K562 (cell line): ENCODE measurements around the gene ZNF189. TPM values are rescaled to one million over a fixed set of nuclear protein-coding genes. Genes with fewer than 3 reads are reported as not detected.

Experiments used
- ATAC-seq: fragments of 200-7000 bp; cut with Tn5 transposase; 3 replicates; pipeline ENCODE4 v1.9.1; 2020; ENCODE audit warnings: moderate library complexity
- BruUV-seq: library from RNA; stranded (reverse); fragments of 400-500 nt; replicated peaks from 2 replicates; lab custom pipeline; 2021; lab: Mats Ljungman, UMichigan
- CTCF ChIA-PET: fragments of 300-600 bp; formaldehyde crosslinking; extraction: SDS; loops from one replicate; lab custom pipeline; 2021; ENCODE audit warnings: low intra/inter-chr PET ratio; lab: Yijun Ruan, JAX
- POLR2A ChIA-PET: fragments of 300-600, 350-650 bp; sonication (Branson Sonifier 250); formaldehyde crosslinking; extraction: SDS; loops from one replicate; lab custom pipeline; 2021; ENCODE audit warnings: antibody characterized with exemption, inconsistent platforms; lab: Yijun Ruan, JAX
- DNase-seq, 4 experiments: peaks; one replicate each; pipeline versions ENCODE4 v3.0.0 to v3.0.0-alpha.2; 2011 to 2018; ENCODE audit warnings: low spot score in 3 of 4, mixed read lengths in 3 of 4; ENCODE audit errors: extremely low read depth in 1 of 4
- FAIRE-seq: peaks from 2 replicates; lab custom pipeline; 2011; peaks lifted over from hg19 to GRCh38; lab: Jason Lieb, UNC
- H2AFZ ChIP-seq: 2 replicates; pipeline ENCODE4 v1.6.0; 2011; ENCODE audit warnings: low read depth, low read length, control low read depth, inconsistent platforms
- H3K27ac ChIP-seq: fragments of 200-600 bp; 3 replicates; pipeline ENCODE4 v1.8.0; 2011; ENCODE audit warnings: low read depth, mild to moderate bottlenecking, control low read depth, inconsistent platforms, low read length, moderate library complexity, mixed read lengths; ENCODE audit errors: extremely low read depth
- H3K27me3 ChIP-seq, 2 experiments: fragments of 300-600 bp in 1 of 2; 2 replicates in 1 of 2; 3 replicates in 1 of 2; pipeline versions ENCODE4 v1.6.0 to v1.8.0; 2011; ENCODE audit warnings: inconsistent platforms in 2 of 2, low read length in 2 of 2, mild to moderate bottlenecking in 1 of 2, mixed read lengths in 1 of 2, moderate library complexity in 1 of 2; ENCODE audit not compliant: control insufficient read depth in 2 of 2, insufficient read depth in 2 of 2
- H3K36me3 ChIP-seq: fragments of 300-600 bp; 3 replicates; pipeline ENCODE4 v1.8.0; 2011; ENCODE audit warnings: mild to moderate bottlenecking, low read length, inconsistent platforms; ENCODE audit not compliant: control insufficient read depth, insufficient read depth
- H3K4me1 ChIP-seq, 2 experiments: fragments of 200-600 bp in 1 of 2; replicated peaks in 1 of 2; 2 replicates in 1 of 2; 3 replicates in 1 of 2; pipeline versions ENCODE4 v1.5.1 to v1.8.0; 2011; ENCODE audit warnings: inconsistent platforms in 2 of 2, low read length in 2 of 2, mild to moderate bottlenecking in 1 of 2, mixed read lengths in 1 of 2, moderate library complexity in 1 of 2; ENCODE audit not compliant: control insufficient read depth in 2 of 2, insufficient read depth in 2 of 2
- H3K4me2 ChIP-seq: 2 replicates; pipeline ENCODE4 v1.6.1; 2011; ENCODE audit warnings: low read length, control low read depth, inconsistent platforms, mixed read lengths; ENCODE audit not compliant: insufficient read depth
- H3K4me3 ChIP-seq: fragments of 200-600 bp; sonication (generic), shearing (Covaris generic); 2 replicates; pipeline ENCODE4 v1.5.1; 2016; ENCODE audit warnings: control low read depth, inconsistent platforms
- H3K79me2 ChIP-seq: fragments of 200-600 bp; 3 replicates; pipeline ENCODE4 v1.8.0; 2011; ENCODE audit warnings: low read length, inconsistent platforms; ENCODE audit not compliant: control insufficient read depth, insufficient read depth
- H3K9ac ChIP-seq, 2 experiments: 2 replicates each; pipeline versions ENCODE4 v1.6.0 to v1.6.1; 2011; ENCODE audit warnings: low read depth in 2 of 2, low read length in 2 of 2, control low read depth in 1 of 2, inconsistent platforms in 1 of 2, mild to moderate bottlenecking in 1 of 2, mixed read lengths in 1 of 2; ENCODE audit not compliant: insufficient read depth in 1 of 2
- H3K9me1 ChIP-seq: one replicate; pipeline ENCODE4 v1.6.0; 2011; ENCODE audit warnings: inconsistent platforms, mild to moderate bottlenecking, low read length, moderate library complexity; ENCODE audit not compliant: control insufficient read depth, insufficient read depth
- H3K9me3 ChIP-seq: replicated peaks from 2 replicates; pipeline ENCODE4 v1.5.1; 2011; ENCODE audit warnings: low read depth, low read length, inconsistent platforms; ENCODE audit not compliant: control insufficient read depth, insufficient read depth
- H4K20me1 ChIP-seq: replicated peaks from 2 replicates; pipeline ENCODE4 v1.6.1; 2011; ENCODE audit warnings: low read length, inconsistent platforms, mixed read lengths; ENCODE audit not compliant: control insufficient read depth, insufficient read depth
- ATF6 ChIP-seq: sonication (generic); formaldehyde crosslinking; IDR thresholded peaks from 2 replicates; pipeline ENCODE4 v1.4.0; 2020; ENCODE audit warnings: mild to moderate bottlenecking, missing genetic modification reagents
- BACH1 ChIP-seq: fragments of 200-800 bp; sonication (Bioruptor generic); IDR thresholded peaks from 2 replicates; pipeline ENCODE4 v1.6.1; 2016; ENCODE audit warnings: missing genetic modification characterization, missing compliant biosample characterization
- CHD1 ChIP-seq: fragments of 200-600 bp; sonication (generic); IDR thresholded peaks from one replicate; pipeline ENCODE4 v1.6.1; 2012; ENCODE audit warnings: mild to moderate bottlenecking, moderate library complexity, low read length, inconsistent platforms
- FOXK1 ChIP-seq: sonication (generic); formaldehyde crosslinking; IDR thresholded peaks from 2 replicates; pipeline ENCODE4 v1.8.0; 2022; ENCODE audit warnings: missing genetic modification reagents, mild to moderate bottlenecking, borderline replicate concordance
- HMG20A ChIP-seq: fragments of 450-650 bp; formaldehyde crosslinking; conservative IDR thresholded peaks from 2 replicates; pipeline ENCODE4 v1.4.0; 2020; ENCODE audit warnings: mild to moderate bottlenecking, mixed read lengths
- JUND ChIP-seq, 2 experiments: IDR thresholded peaks; 2 replicates in 1 of 2; 3 replicates in 1 of 2; pipeline ENCODE4 v1.6.1; 2011; ENCODE audit warnings: borderline replicate concordance in 2 of 2, low read depth in 2 of 2, low read length in 2 of 2, improper control_type of control experiment in 1 of 2, missing biosample characterization in 1 of 2, missing genetic modification characterization in 1 of 2, missing genetic modification reagents in 1 of 2
- RBM15 ChIP-seq: fragments of 200-400 bp; formaldehyde crosslinking; IDR thresholded peaks from 2 replicates; pipeline ENCODE4 v1.6.1; 2018; ENCODE audit warnings: mild to moderate bottlenecking, low read length, moderate library complexity; ENCODE audit not compliant: insufficient read depth
- RFX5 ChIP-seq: IDR thresholded peaks from 2 replicates; pipeline ENCODE4 v1.6.1; 2011; ENCODE audit warnings: low read depth, mild to moderate bottlenecking, improper control_type of control experiment, low read length
- ZNF23 ChIP-seq: fragments of 250-450 bp; sonication (Bioruptor Pico); IDR thresholded peaks from 2 replicates; pipeline ENCODE4 v1.4.0; 2020; ENCODE audit warnings: mild to moderate bottlenecking
- ZNF316 ChIP-seq: fragments of 450-650 bp; IDR thresholded peaks from 2 replicates; pipeline ENCODE4 v1.6.1; 2016
- ZNF436 ChIP-seq: fragments of 250-450, 450-650 bp; sonication (Bioruptor Pico); formaldehyde crosslinking; IDR thresholded peaks from 2 replicates; pipeline ENCODE4 v1.7.0; 2020; ENCODE audit warnings: mild to moderate bottlenecking
- ZNF507 ChIP-seq: conservative IDR thresholded peaks from 2 replicates; pipeline ENCODE4 v1.6.1; 2017; ENCODE audit warnings: missing genetic modification characterization, missing compliant biosample characterization
- ZNF584 ChIP-seq: fragments of 200-800 bp; sonication (Bioruptor generic); IDR thresholded peaks from 2 replicates; pipeline ENCODE4 v1.6.1; 2016; ENCODE audit warnings: low read depth, mild to moderate bottlenecking, missing genetic modification characterization, missing compliant biosample characterization
- ZZZ3 ChIP-seq: fragments of 450-650 bp; IDR thresholded peaks from 2 replicates; pipeline ENCODE4 v1.6.1; 2016; ENCODE audit warnings: antibody characterized with exemption, mild to moderate bottlenecking, moderate library complexity
- WGBS: fragments of 100-300 bp; shearing (Covaris generic); methylation state at CpG from one replicate; pipeline ENCODE4 v1.1.6; 2016; ENCODE audit warnings: low coverage, mixed read lengths; ENCODE audit not compliant: insufficient coverage; ENCODE audit errors: missing lambda C conversion rate; 5-methylcytosine and 5-hydroxymethylcytosine counted together
- in situ Hi-C: fragments of 300-500 bp; cut with MboI; formaldehyde crosslinking; loops from 4 replicates; pipeline ENCODE4 v1.15.0; 2018; ENCODE audit warnings: inconsistent platforms, mixed read lengths
- intact Hi-C: fragments of 100-400 bp; cut with micrococcal nuclease; formaldehyde crosslinking; loops from 2 replicates; pipeline ENCODE4 v1.14.2; 2022
- polyA plus RNA-seq, 8 experiments: library from polyadenylated mRNA; depleted of rRNA in 4 of 8; stranded (reverse) in 5 of 8; unstranded in 3 of 8; fragments of >200 nt; fragmentation: Nextera tagmentation in 2 of 8; fragmentation: Illumina TruSeq in 1 of 8; extraction: Ambion mirVana in 2 of 8; extraction: Trizol in 1 of 8; gene quantifications; 2 replicates each; pipeline versions ENCODE4 v1.2.1 to v1.2.3, GENCODE V29; 2011 to 2014; ENCODE audit warnings: inconsistent platforms in 1 of 8, missing spikeins in 1 of 8
- total RNA-seq, 7 experiments: library from RNA; depleted of rRNA in 6 of 7; stranded (reverse); fragments of >200 nt in 6 of 7; fragmentation: Illumina TruSeq in 2 of 7; extraction: Trizol in 2 of 7; gene quantifications; 2 replicates each; pipeline versions ENCODE4 v1.2.1 to v1.2.3, GENCODE V29; 2011 to 2021; ENCODE audit warnings: low replicate concordance in 1 of 7

ZNF189 gene
- total and polyA plus RNA-seq, 9 of the 15 experiments (the other 6 are each of a cell fraction or from before 2014, with no cell fraction given): 2.4 to 15.3 (median 6.4) TPM

- no peaks in the 10 kb centered on the region for H3K9me1 ChIP-seq
- POLR2A ChIA-PET: no interaction called here
- H3K9ac ChIP-seq: no peak overlapping the region
- in situ Hi-C loops: no loop called here
- no peaks in the 10 kb centered on the region for H3K36me3 ChIP-seq
- no peak overlapping the region for H3K4me2 ChIP-seq
- intact Hi-C loops: no loop called here
- H3K27me3 ChIP-seq: peaks cover 0 to 2% of the 10 kb centered on the region in 2 experiments; a peak in 1 of 5 replicates
- ATAC-seq (no peak), DNase-seq (no peak), FAIRE-seq (no peak)
- H2AFZ ChIP-seq: no peak overlapping the region
- BruUV-seq: no TSS peak
- H3K9me3 ChIP-seq: no peaks in the 10 kb centered on the region
- H3K79me2 ChIP-seq: no peaks in the 10 kb centered on the region
- no peak for TF ChIP-seq RFX5
- H3K27ac ChIP-seq: no peak overlapping the region
- no peaks in the 10 kb centered on the region for H4K20me1 ChIP-seq
- no peaks in the 10 kb centered on the region for H3K4me1 ChIP-seq
- no peak overlapping the region for H3K4me3 ChIP-seq
- CTCF ChIA-PET: no interaction called here
These were observed 19.3 kb downstream of the ZNF189 start for GRCh38 chr9:101417977-101418376.

GRCh38 chr9:101418518-101419430 lies 20.1 kb downstream of the ZNF189 start:
- H3K9me3 ChIP-seq: no peaks in the 10 kb centered on the region

More at GRCh38 chr9:101418518-101419430, 20.1 kb downstream of the ZNF189 start:
- ChIA-PET CTCF (no interaction called here), POLR2A (interaction anchor here (0.7 kb wide), 1 partner anchor 10 kb away, joined by 3 read pairs; no protein-coding TSS in a partner anchor)
- H4K20me1 ChIP-seq: no peaks in the 10 kb centered on the region
- no peak overlapping the region for H3K9ac ChIP-seq
- TF ChIP-seq CHD1: no peak
- no peak for TF ChIP-seq FOXK1
- no peak for TF ChIP-seq HMG20A
- TF ChIP-seq ZNF436 (CRISPR knock-in tag): no peak
- TF ChIP-seq RBM15: no peak
- no peak for TF ChIP-seq ZZZ3
- TF ChIP-seq ZNF584 (CRISPR knock-in tag): no peak
- TF ChIP-seq ZNF316: no peak
- no peak for TF ChIP-seq ZNF23 (CRISPR knock-in tag)
- TF ChIP-seq ATF6 (CRISPR knock-in tag): no peak
- no peak for TF ChIP-seq BACH1 (tag)
- no peak for TF ChIP-seq JUND (IDR thresholded peaks at IDR 0.05; ENCODE audit: borderline replicate concordance, low read depth, low read length)
- TF ChIP-seq JUND (tag; IDR thresholded peaks at IDR 0.05; ENCODE audit: borderline replicate concordance, low read depth, low read length): no peak
- TF ChIP-seq ZNF507 (tag): no peak
- H3K36me3 ChIP-seq: no peaks in the 10 kb centered on the region
- FAIRE-seq (no peak), ATAC-seq (no peak), DNase-seq (no peak)
- H3K9me1 ChIP-seq: no peaks in the 10 kb centered on the region
- no peak overlapping the region for H2AFZ ChIP-seq
- in situ Hi-C loops (no loop called here), intact Hi-C loops (no loop called here)
- no peaks in the 10 kb centered on the region for H3K79me2 ChIP-seq
- no TSS peak for BruUV-seq
- no peak overlapping the region for H3K27ac ChIP-seq
- WGBS: 0% methylated on average over 7 of the region's 7 CpGs
- H3K4me3 ChIP-seq: no peak overlapping the region
- H3K4me1 ChIP-seq: no peaks in the 10 kb centered on the region
- H3K4me2 ChIP-seq: no peak overlapping the region
- peaks cover 0 to 4% of the 10 kb centered on the region in 2 experiments; a peak in 2 of 5 replicates for H3K27me3 ChIP-seq
